HG03469 (cell line): ENCODE measurements around the gene IQCE.
"Not testable (repeated sequence)": the region's sequence is repeated elsewhere in the genome, so short reads cannot be mapped to it uniquely, and the experiment has no call there.

Experiments used
- ATAC-seq: cut with Tn5 transposase; IDR thresholded peaks from one replicate; pipeline ENCODE4 v1.9.1; 2021; ENCODE audit warnings: mild to moderate bottlenecking, moderate library complexity, moderate number of reproducible peaks; ENCODE audit not compliant: unreplicated experiment

The IQCE gene

DNA sequence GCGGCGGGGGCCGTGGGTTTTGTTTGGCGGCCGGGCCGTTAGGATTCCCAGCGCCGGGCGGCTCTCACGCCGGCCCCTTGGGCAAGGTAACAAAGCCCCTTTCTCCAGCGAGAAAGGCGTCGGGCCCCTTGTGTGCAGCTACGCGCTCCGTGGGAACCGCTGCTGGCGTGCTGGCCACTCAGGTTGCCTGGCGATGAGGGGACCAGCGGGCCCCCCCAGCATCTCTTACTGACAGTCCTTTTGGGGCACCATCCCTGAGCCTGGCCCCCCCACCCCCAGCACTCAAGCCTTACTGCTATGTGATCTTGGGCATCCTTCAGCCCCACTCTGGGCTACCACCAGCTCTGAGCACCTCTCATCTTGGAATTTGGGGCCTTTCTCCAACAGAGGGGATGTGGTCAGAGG lies 37.4 kb upstream of the IQCE start:
- ATAC-seq = no peak

DNA sequence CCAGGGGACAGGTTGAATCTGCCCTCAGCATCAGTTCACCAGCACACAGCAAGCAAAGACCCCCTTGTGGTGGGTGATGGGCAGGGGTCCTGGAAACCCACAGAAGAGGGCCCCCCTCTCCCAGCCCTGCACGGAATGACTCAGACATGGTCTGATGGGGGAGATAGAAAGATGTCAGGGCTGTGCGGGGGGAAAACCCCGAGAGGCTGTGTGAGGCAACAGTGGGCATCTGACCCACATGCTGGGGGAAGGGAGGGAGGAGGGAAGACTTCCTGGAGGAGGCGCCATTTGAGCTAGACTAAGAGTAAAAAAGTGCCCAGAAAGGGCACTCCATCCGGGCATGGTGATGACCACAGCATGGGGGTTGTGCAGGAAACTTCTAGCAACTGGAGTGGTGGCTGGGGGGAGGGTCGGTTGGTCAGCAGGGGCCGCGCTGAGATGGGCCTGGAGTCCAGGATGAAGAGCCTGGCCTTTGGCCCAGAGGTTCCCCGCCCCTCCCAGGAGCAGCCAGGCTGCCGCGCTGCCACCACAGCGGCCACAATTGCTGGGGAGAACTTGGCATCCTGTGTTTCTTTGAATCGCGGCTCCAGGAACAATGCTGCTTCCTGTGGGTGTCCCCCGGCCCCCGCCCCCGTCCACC lies 36.7 kb upstream of the IQCE start:
- ATAC-seq = no peak

DNA sequence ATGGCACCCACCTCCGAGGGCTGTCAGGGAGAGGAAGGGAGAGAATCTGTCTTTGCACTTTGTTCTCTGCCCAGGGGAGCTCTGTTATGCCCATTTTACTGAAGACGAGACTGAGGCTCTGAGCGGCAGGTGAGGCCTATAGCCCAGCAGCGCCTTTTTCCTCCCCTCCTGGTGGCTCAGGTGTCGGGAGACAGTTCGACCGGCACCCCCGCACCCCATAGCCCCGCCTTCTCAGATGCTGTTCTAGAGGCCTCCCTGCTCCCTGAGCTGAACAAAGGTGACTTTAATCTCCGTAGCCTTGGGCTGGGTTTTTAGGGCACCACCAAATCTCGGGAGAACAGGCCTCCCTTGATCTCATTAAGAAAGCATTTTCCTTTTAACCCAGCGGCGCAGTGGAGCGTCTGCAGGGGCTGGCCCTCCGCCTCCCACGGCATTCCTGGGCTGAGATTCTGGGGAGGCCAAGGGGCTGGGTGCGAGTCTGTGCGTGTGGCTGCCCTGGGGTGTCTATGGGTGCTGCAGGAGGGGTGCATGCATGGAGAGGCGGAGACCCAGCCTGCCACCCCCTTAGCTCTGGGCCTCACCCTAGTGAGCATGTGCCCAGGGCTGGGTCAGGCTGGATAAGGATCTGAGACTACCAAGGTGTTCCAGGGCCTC lies 35.9 kb upstream of the IQCE start:
- no peak for ATAC-seq

DNA sequence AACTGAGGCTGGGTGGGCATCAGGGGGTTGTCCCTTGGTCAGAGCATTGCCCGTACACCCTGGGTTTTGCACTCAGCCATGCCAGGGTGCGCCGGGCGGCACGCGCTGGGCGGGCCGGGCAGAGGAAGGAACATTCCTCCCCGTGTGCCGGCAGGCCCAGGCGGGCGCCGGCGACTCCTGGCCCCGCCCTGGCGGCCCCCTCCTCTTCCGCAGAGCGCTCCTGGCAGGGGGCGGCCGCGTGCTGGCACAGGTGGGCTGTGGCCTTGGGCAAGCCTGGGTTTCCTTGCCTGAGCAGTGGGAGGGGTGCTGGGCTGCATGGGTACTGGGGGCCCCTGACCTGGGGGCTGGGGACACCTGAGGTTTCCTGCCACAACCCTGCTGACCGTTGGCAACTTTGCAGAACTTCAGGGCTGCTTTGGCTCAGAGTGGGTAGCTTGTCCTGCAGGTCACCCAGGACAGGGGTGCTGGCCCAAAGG lies 35.3 kb upstream of the IQCE start:
- no peak for ATAC-seq

DNA sequence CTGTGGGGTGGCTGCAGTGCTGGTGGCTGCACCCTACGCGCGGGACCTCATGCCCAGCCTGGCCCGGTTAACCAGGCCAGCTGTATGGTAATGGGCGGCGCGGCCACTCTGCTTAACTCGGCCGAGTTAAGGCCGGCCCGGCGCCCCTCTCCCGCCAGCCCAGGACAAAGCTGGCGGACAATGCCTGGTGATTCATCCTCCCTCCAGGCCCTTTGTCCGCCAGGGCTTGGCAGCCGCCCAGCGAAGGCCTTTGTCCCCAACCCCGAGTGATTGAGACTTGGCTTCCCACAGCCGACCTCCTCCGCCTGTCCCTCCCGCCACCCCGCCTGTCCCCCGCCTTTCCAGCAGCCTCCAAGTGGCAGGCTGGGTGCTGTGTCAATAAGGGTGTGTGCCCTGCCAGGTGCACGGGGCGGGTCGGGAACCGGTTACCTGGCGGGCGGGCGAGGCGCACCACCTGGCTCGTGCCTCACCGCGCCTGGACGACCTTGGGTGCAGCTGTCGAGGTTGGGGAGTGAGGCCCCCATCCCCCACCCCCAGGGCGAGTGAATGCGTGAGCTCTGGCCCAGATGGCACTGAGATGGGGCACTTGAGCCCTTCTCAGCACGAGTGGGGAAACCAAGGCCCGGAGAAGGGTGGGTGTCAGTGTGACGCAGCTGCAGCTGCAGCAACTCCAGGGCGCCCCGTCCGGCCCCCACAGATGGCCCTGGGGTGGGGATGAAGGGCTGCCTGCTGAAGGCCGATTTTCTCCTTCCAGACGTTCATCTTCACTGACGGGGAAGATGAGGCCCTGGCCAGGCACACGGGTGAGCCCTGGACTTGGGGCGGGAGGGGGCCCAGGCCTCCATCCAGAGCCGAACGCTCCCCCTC lies 34.6 kb upstream of the IQCE start:
- no peak for ATAC-seq

DNA sequence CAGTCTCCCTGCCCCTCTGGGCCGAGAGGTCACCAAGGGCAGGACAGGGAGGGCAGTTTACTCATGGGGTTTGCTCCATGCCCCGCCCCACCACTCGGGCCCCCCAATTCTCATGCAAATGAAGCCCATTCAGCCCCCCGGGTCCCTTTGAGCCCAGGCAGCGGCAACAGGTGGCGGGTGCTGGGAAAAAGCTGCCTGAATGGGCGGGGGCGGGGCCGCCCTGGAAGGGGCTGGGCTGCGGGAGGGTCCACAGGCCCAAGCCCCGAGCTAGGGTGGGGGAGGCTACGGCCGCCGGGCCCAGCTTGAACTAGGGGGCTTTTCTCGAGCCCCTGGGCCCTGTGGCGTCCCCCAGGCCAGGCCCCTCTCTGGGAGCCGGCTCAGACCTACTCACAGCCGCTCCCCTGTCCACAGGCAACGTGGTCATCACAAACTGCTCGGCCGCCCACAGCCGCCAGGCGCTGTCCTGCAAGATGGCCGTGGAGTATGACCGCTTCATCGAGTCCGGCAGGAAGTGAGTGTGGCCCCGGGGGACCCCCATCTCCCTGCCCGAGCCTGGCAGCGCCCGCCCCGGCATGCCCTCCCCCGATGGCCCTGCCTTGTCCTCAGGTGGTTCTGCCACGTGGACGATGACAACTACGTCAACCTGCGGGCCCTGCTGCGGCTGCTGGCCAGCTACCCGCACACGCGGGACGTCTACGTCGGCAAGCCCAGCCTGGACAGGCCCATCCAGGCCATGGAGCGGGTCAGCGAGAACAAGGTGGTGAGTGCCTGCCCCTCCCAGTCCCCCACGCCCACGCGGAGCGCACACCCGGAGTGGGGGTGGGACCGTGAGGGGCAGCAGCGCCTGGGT lies 33.7 kb upstream of the IQCE start:
- ATAC-seq = no peak

DNA sequence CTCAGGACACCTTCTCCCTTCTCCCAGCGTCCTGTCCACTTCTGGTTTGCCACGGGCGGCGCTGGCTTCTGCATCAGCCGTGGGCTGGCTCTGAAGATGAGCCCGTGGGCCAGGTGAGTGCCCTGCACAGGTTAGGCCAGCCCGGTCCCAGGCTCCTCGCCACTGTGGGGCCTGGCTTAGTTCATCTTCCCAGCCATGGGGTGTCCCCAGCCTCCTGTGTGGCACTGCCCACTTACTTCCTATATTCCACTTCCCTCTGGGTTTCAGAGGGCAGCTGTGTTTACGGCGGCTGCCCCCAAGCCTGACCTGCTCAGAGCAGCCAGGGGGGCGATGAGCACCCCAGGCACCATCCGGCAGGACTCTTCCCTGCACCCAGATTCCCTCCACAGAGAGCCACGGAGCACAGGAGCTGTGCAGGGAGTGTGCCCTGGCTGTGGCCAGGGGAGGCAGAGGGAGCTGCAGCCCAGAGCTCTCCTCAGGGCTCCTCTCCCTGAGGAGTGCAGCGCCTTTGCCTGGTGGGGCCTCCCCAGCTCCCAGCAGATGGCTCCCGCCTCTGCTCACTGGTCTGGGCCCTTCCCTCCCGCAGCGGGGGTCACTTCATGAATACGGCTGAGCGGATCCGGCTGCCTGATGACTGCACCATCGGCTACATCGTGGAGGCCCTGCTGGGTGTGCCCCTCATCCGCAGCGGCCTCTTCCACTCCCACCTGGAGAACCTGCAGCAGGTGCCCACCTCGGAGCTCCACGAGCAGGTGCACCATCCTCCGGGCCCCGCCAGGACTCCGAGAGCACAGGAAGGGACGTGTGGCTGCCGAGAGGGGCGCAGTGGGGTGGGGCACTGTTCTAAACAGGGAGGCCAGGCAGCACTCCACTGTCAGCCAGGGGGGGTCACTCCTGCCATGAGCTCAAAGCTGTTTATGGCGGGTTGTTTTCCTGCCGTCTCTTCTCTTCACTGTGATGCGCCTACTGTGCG lies 32.8 kb upstream of the IQCE start:
- ATAC-seq = no peak

DNA sequence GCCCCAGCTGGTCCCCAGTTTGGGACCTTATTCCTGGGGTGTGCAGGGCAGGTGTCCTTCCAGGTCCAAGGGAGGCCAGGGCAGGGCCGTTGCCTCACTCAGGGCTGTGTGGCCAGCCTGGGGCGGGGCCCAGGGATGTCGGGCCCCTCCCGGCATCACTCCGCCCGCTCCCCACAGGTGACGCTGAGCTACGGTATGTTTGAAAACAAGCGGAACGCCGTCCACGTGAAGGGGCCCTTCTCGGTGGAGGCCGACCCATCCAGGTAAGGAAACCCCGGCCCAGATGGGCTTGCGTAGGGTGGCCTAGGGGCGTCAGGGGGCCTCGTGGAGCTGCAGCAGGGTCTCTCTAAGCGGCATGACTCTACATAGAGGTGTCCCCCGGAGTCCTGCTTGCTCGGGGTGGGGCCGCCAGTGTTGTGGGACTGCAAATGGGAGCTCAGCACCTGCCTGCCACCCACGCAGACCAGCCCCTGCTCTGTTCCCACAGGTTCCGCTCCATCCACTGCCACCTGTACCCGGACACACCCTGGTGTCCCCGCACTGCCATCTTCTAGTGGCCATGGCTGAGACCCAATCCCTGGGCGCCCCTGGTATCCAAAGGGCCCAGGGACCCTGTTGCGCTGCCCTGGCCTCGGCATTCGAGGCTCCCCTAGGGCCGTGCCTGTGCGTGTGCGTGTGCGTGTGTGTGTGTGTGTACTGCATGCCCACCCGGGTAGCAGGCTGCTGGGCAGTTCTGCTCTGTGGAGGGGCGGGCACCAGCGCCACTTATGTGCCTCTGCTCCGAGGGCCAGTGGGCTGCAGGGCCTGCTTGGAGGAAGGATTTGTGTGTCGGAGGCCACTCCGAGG lies 31.9 kb upstream of the IQCE start:
- no peak for ATAC-seq

DNA sequence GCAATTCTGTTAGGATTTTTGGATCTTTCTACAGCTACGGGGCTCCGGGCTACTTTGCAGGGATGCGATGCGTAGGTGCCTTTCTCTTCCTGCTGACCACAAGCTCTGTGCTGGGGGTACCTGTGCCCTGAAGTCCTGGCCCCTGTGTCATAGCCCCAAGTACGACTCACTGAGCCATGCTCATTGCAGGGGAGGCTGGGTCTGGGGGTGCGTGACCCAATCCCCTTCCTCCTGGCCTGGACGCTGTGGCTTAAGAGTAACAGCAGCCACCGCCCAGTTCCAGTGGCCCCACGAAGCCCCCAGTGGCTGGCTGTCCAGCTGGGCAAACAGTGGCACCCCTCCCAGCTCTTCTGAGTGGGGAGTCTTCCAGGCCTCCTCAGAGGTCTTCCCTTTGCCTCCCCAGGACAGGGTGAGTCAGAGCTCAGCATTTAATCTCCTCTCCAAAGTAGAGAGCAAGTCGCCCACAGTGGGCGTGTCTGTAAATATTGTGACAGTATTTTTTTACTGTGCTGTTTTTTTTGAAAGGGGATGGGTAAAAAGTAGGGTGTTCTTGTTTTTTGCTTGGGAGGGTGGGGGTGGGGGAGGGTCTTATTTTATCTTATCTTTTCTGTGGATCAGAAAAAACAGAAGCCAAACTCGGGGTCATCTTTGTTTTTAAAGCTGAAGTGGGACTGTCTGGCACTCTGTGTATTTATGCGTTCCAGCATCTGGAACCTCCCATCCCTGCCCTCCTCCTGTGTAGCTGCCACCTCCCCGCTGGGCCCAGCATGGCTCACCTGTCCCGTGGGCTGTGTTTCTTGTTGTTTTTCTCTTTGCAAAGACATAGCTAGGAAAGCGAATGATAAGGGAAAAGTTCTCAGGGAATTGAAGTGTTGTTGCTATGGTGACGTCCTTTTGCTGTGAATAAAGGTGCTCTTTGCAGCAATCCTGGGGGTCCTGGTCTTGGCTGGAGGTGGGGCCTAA lies 31.0 kb upstream of the IQCE start:
- ATAC-seq = no peak

DNA sequence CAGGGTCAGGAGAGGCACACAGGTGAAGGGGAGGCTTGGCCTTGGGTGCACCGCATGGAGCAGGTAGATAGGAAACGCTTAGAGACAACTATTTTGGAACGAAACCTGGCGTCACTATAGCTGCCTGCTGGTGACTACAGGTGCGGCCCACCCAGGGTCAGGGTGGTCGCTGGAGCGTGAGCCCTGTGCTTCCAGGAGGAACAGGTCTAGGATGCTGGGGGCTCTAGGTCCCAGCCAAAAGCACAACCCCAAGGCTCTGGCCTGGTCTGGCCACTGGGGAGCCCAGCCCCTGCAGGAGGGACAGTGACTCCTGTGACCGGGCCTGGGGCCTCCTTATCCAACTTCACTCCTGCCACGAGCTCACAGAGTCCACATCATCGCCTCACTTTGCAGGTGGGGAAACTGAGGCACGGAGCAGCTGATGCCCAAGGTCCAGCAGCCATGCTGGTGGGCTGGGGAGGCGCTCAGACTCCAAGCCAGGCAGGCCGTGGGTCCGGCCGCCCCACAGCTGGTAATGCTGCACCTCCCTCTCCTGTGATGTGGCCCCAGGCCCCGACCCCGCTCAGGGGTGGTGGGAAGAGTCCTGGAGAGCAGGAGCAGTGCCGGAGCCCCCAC lies 30.2 kb upstream of the IQCE start:
- no peak for ATAC-seq

DNA sequence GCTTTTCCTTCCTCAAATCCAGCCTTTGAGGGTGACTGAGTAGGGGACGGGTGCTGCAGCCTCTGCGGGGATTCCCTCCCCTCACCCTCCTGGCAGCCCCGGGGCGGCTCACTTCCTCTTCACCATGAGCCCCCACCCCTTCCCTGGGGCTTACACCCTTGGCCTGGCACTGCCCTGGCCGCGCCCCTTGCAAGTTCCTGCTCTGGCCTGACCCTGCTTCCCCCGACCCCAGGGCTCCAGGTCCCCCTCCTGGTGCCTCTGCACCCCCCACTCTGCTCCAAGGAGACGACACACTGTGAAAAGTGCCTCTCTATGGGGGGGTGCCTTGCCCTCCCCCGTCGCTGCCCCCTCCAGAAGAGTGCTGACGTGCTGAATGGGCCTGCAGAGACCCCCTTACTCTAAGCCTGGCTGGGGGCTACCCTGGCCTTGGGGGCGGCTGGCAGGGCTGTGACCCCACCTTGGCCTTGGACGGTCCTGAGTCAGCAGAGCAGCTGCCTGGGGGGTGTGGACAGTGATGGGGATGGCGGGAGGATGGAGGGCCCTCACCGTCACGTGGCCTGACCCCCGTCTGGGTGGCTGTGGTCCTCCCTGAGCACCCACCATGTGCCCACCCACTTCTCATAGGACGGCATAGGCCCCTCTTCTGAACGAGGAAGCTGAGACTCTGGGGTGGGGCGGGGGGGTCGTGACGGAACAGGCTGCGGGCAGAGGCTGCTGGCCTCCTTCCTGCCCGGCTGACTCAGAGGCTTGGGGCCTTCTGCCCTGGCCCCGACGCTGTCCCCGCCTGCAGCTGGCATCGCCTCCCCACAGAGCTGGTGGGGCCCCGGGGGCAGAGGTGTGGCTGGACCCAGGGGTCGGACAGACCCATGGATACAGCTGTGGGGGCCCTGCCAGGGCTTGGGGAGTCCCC lies 29.4 kb upstream of the IQCE start:
- ATAC-seq = no peak

DNA sequence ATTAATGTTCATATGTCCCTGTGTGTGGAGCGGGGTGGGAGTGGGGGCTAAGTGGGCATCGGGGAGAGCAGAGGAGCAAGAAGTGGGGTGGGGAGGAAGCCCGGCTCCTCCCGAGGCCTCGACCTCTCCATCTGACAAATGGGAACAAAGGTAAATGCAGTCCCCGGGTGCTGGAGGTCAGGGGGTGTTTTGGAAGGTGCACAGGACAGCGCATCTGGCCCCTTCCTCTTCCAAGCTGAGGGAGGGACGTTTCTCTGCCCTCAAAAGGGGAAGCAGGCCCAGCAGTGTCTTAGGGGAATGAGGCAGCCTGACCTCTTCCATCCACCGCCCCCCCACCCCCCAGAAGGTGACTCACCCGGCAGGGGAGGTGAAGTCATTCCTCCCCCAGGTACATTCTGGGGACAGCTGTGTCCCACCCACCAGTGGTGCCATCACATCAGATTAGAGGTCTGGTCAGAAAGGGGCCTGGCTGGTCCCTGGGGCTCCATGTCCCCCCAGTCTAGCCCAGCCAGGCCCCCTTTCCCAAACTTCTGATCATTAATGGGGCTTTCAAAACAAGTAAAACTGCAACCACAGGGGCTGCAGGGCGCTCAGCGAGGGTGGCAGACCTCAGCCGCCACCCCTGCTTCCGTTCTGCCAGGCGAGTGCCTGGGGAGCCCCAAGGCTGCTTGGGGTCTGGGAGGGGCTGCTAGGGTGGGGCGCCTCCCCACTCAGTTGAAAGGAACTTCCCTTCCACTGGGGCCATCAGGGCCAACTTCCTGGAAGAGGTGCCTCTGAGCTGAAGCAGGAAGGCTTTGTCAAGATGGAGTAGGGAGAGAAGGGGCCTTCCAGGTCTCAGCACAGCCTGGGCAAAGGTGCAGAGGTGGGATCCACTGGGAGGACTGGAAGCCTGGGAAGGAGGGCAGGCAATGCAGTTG lies 28.4 kb upstream of the IQCE start:
- ATAC-seq = no peak

DNA sequence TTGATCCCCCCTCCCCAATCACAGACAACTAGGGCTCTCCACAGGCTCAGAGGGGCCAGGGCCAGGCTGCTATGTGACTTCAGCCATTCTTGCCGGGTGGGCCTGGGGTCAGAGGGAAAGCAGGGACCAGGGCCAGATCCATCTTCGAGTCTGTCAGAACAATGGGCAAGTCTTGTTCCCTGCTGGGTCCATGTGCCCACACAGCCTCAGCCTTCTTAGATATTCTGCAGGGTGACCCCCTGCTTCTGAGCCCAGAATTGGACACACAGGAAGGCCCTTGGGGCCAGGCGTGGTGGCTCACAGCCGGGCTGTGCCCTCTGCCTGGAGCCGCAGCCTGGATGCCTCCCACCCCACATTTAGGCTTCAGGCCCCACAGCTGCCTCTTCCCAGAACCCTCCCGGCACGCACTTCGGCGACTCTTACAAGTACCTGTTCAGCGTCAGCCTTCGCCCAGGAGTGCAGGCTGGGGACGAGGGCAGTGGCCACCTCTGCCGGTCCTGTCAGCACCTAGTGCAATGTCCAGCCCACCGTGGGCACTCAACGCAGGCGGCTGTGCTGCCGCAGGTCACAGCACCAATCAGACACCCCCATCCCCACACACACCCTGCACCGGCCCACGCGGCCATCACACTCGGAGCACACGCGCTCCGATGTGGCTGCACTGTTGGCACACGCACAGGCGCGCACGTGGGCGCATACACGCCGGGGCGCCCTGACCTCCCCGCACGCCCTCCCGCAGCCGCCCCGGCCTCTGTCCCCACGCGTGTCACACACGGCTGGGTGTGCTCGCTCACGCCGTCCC lies 27.6 kb upstream of the IQCE start:
- not testable (repeated sequence) for ATAC-seq

DNA sequence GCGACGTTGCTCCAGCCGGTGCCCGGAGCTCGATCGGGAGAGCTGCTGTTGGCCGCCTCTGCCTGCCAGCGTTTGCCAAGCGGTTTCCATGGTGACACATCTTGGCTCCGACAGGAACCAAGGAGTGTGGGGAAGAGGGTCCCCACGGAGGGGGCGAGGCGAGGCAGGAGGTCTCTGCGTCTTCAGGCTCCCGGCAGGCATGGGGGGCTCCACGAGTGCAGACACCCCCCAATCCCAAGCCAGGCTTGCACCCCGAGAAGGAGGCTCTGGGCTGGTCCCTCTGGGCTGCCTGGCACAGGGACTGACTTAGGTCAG lies 27.0 kb upstream of the IQCE start:
- ATAC-seq = not testable (repeated sequence)
